ENCODE measurements around the gene MED13L.

DNA sequence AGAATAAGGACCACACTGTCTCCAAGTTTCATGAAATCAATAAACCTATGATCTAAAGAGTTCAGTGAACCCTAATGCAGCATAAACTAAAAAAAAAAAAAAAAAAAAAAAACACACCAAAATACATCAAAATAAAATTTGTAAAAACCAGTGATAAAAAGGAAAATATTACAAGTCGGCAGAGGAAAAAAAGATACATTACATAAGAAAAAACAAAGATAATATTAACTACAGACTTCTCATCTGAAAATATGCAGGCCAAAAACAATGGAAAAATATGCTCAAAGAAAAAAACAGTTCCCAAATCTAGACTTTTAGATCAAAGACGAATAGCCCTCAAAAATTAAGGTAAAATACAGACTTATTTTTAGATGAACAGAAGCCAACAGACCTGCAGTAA is 27.6 kb downstream of the MED13L start:
- TF ChIP-seq, protein P1, sequence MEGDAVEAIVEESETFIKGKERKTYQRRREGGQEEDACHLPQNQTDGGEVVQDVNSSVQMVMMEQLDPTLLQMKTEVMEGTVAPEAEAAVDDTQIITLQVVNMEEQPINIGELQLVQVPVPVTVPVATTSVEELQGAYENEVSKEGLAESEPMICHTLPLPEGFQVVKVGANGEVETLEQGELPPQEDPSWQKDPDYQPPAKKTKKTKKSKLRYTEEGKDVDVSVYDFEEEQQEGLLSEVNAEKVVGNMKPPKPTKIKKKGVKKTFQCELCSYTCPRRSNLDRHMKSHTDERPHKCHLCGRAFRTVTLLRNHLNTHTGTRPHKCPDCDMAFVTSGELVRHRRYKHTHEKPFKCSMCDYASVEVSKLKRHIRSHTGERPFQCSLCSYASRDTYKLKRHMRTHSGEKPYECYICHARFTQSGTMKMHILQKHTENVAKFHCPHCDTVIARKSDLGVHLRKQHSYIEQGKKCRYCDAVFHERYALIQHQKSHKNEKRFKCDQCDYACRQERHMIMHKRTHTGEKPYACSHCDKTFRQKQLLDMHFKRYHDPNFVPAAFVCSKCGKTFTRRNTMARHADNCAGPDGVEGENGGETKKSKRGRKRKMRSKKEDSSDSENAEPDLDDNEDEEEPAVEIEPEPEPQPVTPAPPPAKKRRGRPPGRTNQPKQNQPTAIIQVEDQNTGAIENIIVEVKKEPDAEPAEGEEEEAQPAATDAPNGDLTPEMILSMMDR (optimal IDR thresholded peaks at IDR 0.05 in 1 of 3, IDR thresholded peaks at IDR 0.05 in 1 of 3, conservative IDR thresholded peaks at IDR 0.05 in 1 of 3; ENCODE audit: extremely low read depth in 1 of 3, insufficient read depth in 2 of 3, low read length in 3 of 3): no peak
- TF ChIP-seq EZH2 (IDR thresholded peaks at IDR 0.05; ENCODE audit: low read length): no peak

All from keratinocyte (primary cell).